Subcutaneous adipose tissue (tissue), 4 donors: ENCODE data around the gene KAT2B. TPM values are rescaled to one million over a fixed set of nuclear protein-coding genes. Genes with fewer than 3 reads are reported as not detected.

Source experiments
- CTCF ChIP-seq: fragments of 450-650 bp; IDR thresholded peaks from one replicate; pipeline ENCODE4 v1.5.1; 2016; ENCODE audit warnings: low read depth, mild to moderate bottlenecking, control low read depth, antibody characterized with exemption, moderate library complexity
- total RNA-seq, 4 donors: library from RNA; depleted of rRNA; stranded (reverse); fragments of >200 nt; gene quantifications; one replicate each; pipeline ENCODE4 v1.1.0, GENCODE V29; 2016

KAT2B gene
- total RNA-seq, 4 donors from 2014 or later: 37.6 to 44.0 (median 42.6) TPM

GRCh38 chr3:20037255-20037996 is 2.8 kb upstream of the KAT2B start:
- no peak for TF ChIP-seq CTCF

DNA sequence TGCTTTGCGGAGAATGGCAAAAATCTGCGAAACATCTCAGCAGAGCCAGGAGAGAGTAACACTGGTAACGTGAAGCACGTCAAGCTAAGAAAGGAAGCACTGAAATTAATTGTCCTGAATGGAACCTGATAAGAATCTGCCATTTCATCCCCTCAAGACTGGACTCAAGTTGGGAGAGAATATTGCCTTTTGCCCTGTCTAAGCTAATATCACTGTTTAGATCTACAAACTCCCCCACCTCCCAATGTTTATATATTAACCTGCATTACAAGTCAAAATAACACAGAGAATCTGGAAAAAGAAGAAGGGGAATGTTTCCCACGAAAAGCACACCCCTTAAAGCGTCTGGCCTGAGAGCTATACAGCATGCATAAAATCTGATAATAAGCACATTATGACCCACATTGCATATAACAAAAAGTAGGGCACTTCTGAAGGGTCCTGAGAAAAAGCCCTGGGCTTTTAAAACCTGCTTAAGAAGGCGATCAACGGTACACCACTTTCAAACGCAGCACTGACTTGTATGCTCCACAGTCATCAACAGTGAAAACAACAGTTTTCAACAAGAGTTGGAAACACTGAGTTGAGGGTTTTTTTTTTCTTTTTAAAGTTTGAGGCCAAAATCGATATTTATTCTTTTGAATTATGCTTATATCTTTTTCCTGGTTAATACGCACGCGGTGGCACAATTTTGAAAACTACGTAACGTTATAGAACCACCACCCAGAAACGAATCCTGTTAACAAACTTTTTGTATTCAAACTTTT is 1.4 kb upstream of the KAT2B start:
- TF ChIP-seq CTCF: no peak

- no peak for TF ChIP-seq CTCF
These were observed 831 bp upstream of the KAT2B start for GRCh38 chr3:20039466-20039764.

GRCh38 chr3:20040548-20041196 is 426 bp downstream of the KAT2B start:
- TF ChIP-seq CTCF: no peak

DNA sequence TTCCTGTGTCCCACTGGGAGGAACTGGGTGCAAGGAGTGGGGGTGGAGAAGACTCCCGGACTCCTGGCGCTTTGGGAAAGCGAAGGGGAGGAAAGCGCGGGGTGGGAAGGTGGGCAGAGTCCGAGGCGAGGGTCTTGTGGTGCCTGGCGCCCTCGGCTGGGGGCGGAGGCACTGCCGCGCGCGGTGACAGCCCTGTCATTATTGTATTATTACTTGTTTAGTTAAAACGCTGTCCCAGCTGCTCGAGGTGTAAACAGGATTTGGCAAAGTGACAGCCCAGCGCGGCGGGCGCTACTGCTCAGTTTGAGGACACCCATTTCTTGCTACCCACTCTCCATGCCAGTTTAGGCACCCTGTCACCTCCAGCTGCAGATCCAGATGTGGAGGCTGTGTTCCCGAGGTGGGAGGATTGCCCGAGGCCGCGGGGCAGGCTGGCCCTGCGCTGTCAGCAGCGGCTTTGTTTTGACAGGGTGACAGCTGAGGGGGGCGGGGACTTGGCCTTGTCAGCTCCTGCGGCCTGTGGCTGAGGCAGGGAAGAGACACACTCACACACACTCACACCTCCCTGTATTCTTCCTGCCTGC is 1.0 kb downstream of the KAT2B start:
- TF ChIP-seq CTCF: no peak

DNA sequence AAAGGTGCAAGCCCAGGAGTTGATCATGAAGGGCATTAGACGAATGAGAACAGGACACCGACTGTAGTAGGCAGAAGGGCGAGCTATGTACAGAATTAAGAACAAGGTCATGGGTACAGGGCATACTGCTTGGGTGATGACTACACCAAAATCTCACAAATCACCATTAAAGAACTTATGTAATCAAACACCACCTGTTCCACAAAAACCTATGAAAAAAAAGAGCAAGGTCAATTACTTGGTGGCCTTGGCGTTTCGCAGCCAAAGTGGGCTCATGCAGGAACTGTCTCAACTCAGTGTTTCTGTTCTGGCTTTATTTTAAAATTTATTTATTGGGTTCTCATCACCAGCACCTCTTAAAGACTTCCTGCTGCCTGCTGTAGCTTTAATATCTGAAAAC is 2.1 kb downstream of the KAT2B start:
- TF ChIP-seq CTCF: no peak

- no peak for TF ChIP-seq CTCF
These were observed 3.1 kb downstream of the KAT2B start for GRCh38 chr3:20043396-20043795.
